SK-N-DZ (cell line): ENCODE data around the gene METTL27.
A peak's percentile ranks its signal among the peaks of the same experiment; 100 is the strongest.
"Not testable (repeated sequence)": the region's sequence is repeated elsewhere in the genome, so short reads cannot be mapped to it uniquely, and the experiment has no call there.

ENCODE experiments used
- DNase-seq: peaks from one replicate; pipeline ENCODE4 v3.0.0-alpha.2; 2015; ENCODE audit warnings: low spot score

Gene METTL27

DNA sequence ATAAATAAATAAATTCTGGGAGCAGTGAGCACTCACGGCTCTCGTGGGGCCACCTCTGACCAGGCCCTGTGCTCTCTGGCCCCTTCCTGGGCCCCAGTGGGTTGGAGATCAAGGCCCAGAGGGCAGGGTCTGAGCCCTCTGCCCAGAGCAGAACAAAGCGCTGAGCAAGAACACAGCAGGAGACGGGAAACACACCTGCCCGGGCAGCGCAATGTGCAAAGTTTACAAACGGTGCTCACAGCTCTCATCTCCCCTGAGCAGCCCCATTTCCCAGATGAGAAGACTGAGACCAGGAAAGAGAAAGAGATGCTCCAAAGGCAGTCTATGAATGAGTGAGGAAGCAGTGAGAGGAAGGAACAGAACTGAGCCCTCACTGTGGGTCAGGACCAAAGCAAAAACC, 3.0 kb downstream of the METTL27 start:
- DNase-seq = no peak

DNA sequence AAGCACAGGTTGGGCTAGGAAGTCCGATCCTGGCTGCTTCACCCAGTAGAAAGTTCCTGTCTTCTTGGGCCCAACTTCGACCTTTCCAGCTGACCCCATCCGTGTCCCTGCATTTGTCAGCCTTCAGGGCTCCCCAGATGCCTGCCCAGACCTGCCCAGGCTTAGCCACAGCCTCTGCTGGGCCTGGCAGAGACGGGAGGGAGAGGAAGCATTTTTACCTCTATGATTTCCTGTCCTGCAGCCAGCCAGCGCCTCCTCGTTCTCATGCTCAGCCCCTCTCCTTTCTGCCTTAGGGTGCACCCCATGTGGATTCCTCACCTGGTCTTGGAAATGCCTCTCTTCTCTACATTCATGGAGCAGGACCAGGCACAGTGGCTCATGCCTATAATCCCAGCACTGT, 3.7 kb downstream of the METTL27 start:
- no peak for DNase-seq

- DNase-seq = not testable (repeated sequence)
Measured at GRCh38 chr7:73837167-73837566, 5.1 kb downstream of the METTL27 start.

DNA sequence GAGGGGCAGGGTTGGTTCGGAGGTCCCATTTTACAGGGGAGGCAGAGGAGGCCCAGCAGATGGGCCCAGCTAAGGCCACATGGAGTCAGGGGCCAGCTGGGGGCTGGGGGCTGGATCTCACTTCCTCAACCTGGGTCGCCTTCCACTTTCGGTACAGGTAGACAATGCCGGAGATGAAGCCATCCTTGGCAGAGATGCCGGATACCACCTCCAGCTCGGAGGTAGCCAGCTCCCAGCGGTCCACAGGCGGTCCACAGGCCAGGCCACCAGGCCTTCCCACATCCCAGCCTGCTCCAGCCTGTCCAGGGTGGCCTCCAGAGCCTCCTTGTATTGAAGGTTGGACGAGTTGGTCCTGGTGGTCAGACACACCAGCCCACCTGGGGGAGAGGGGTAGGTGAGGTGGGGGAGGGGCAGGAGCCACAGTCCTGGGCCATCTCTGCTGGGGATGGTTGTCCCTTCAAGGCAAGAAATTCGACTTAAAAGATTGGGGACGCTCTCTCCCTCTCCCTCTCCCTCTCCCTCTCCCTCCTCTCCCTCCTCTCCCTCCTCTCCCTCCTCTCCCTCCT, 7.6 kb downstream of the METTL27 start:
- DNase-seq = no peak

- DNase-seq = no peak
Measured at GRCh38 chr7:73833251-73833919, 8.9 kb downstream of the METTL27 start.

- DNase-seq = no peak
Measured at GRCh38 chr7:73832806-73833205, 9.5 kb downstream of the METTL27 start.

DNA sequence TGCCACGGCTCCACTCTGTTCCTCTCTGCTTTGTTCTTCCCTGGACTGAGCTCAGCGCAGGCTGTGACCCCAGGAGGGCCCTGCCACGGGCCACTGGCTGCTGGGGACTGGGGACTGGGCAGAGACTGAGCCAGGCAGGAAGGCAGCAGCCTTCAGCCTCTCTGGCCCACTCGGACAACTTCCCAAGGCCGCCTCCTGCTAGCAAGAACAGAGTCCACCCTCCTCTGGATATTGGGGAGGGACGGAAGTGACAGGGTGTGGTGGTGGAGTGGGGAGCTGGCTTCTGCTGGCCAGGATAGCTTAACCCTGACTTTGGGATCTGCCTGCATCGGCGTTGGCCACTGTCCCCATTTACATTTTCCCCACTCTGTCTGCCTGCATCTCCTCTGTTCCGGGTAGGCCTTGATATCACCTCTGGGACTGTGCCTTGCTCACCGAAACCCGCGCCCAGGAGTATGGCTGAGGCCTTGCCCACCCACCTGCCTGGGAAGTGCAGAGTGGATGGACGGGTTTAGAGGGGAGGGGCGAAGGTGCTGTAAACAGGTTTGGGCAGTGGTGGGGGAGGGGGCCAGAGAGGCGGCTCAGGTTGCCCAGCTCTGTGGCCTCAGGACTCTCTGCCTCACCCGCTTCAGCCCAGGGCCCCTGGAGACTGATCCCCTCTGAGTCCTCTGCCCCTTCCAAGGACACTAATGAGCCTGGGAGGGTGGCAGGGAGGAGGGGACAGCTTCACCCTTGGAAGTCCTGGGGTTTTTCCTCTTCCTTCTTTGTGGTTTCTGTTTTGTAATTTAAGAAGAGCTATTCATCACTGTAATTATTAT, 10.3 kb downstream of the METTL27 start:
- DNase-seq = no peak

DNA sequence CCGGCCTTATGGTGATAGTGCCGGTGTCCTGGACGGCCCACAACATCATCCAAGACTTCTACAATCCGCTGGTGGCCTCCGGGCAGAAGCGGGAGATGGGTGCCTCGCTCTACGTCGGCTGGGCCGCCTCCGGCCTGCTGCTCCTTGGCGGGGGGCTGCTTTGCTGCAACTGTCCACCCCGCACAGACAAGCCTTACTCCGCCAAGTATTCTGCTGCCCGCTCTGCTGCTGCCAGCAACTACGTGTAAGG, 10.8 kb downstream of the METTL27 start:
- DNase-seq = no peak

GRCh38 chr7:73830681-73831583, 11.4 kb downstream of the METTL27 start, which contains the start of gene CLDN4:
TSS of gene CLDN4 (plus strand) at chr7:73830996. CDS start at chr7:73831202, 206 bp downstream.
- no peak for DNase-seq

DNA sequence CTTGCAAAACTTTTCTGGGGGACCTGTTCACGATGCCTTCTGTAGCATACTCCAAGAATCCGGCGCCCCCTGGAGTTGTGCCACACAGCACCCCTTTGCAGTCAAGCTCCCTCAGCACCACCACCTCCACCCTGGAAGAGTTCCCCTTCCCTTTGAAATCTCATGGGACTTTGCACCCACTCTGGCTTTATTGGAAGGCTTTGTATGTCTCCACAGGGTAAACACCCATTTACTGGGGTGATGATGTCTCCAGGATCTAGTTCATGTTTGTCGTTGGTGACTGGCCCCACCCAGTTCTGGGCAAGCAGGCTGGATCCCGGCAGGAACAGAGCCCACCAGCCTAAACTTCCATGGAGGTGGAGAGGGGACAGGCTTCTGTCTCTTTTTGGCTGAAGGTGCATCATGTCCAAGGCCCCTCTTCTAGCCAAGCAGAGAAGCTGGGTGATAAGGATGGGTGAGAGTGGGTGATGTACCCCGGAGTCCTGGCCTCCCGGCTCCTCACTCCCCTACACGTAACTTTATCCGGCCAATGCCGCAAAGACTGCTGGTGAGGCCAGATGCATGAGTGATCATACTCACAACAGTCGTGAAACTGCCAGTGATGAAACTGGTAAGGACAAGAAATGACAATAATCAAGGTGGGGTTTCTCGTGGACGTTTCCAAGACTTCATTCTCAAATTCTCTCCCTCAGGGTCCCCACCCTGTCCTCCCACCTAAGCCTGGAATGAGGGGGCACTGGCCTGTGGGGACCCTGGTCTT, 12.2 kb downstream of the METTL27 start:
- DNase-seq = no peak

DNA sequence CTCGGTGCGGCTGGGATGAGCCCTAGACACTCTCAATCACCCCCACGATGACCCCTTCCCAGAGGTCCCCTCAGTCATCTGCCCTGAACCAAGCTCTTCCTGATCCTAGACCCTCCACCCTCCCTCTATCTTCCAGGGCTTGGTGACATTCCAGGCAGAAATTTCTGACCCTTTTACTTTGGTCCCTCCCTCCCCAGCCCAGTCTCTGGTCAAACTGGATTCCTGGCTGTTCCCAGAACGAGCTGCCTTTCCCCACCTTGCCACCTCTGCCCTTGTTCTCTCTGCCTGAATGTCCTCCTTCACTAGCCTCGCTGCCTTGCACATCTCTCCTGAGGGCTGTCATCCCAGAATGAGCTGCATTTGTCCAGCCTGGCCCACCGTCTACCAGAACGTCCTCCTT, 12.8 kb downstream of the METTL27 start:
- no peak for DNase-seq

GRCh38 chr7:73828972-73829371, 13.3 kb downstream of the METTL27 start:
- DNase-seq = no peak

DNA sequence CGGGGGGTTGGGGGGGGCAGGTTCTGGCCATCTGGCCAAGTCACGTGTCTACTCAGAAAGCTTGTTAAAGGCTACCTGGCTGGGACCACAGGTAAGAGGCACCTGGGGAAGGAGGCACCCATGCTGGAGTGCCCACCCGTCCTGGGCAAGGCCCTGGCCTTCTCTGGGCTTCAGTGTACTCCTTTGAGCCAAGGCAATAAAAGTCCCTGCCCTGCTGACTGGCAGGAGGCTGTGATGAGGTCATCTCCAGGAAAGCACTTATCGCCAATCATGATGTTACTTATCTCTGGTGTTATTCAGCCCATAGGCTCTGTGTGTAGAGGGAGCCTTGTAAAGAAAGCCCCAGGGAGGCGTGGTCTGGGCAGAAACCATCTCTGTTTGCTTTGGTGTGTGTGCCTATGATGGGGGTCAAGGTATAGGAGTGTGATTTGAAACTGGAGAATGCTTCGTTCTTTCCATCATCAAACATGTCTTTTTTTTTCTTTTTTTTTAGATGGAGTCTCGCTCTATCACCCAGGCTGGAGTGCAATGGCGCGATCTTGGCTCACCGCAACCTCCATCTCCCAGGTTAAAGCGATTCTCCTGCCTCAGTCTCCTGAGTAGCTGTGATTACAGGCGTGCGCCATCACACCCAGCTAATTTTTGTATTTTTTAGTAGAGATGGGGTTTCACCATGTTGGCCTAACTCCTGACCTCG, 14.1 kb downstream of the METTL27 start:
- no peak for DNase-seq

DNA sequence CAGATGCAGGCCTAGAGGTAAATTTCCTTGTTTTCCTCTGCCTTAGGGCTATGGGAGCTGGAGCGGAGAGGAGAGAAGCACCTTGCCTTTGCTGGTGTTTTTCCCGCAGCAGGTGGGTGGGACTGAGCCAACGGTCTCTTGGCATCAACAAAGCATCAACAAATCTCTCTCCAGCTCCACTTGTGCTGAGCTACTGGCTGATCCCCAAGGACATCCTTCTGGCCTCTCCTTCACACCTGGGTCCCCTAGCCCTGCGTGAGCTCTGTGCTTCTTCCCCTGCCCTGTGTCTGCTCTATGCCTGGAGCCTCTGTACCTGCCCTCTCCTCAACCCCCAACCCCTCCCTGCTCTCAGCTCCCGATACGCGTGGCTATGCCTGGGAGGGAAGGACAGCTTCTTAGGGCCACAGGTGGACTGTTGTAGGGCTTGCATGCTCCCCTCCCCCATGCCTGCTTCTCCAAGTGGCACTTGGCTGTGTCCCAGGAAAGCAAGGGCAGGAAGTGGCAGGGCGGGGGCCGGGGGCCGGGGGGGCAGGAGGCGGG, 14.7 kb downstream of the METTL27 start:
- DNase-seq = no peak

GRCh38 chr7:73824986-73825385, 17.3 kb downstream of the METTL27 start:
- DNase-seq = no peak

DNA sequence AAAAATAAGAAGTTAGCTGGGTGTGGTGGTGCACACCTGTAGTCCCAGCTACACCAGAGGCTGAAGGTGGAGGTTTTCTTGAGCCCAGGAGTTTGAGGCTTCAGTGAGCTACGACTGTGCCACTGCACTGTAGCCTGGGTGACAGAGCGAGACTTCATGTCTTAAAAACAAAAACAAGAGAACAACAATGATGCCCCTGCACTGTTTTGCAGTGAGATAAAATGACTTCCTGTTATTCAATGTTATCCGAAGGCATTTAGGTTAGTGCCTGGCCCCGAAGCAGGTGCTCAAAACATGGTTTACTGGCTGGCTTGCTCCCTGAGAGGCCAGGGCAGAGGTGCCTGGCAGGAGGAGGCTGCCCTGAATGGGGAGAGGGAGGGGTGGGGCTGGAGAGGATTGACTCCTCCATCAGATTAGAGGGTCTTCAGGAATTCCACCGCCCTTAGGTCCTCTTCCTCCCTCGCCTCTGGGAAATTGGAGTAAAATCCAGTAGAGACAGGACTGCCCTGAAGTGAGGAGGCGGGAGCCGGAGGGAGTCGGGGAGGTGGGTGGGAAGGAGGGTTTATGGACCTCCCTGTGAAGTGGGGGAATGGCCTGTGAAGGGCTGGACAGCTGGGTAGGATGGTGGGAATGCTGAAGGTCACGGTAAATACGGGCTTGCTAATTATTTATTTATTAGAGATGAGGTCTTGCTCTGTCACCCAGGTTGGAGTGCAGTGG, 18.3 kb downstream of the METTL27 start:
- no peak for DNase-seq

GRCh38 chr7:73823257-73823656, 19.1 kb downstream of the METTL27 start:
- no peak for DNase-seq

GRCh38 chr7:73822319-73823173, 19.8 kb downstream of the METTL27 start:
- DNase-seq = peak; percentile 38
